Osteocyte (in vitro differentiated cells): ENCODE results near the gene ITIH5. TPM values are rescaled to one million over a fixed set of nuclear protein-coding genes. Genes with fewer than 3 reads are reported as not detected.

Source experiments
- DNase-seq: peaks from one replicate; pipeline ENCODE4 v3.0.0; 2021; ENCODE audit warnings: mixed read lengths; ENCODE audit not compliant: unreplicated experiment; ENCODE audit errors: extremely low spot score
- H3K27ac Mint-ChIP-seq: one replicate; pipeline ENCODE4 v1.8.0; 2021; ENCODE audit warnings: mild to moderate bottlenecking, mixed read lengths; ENCODE audit not compliant: unreplicated experiment
- H3K27me3 Mint-ChIP-seq: one replicate; pipeline ENCODE4 v1.8.0; 2021; ENCODE audit warnings: mixed read lengths; ENCODE audit not compliant: unreplicated experiment
- H3K36me3 Mint-ChIP-seq: one replicate; pipeline ENCODE4 v1.8.0; 2021; ENCODE audit warnings: mixed read lengths; ENCODE audit not compliant: unreplicated experiment
- H3K4me1 Mint-ChIP-seq: one replicate; pipeline ENCODE4 v1.8.0; 2021; ENCODE audit warnings: mixed read lengths; ENCODE audit not compliant: unreplicated experiment
- H3K4me3 Mint-ChIP-seq: one replicate; pipeline ENCODE4 v1.8.0; 2021; ENCODE audit warnings: mild to moderate bottlenecking, moderate library complexity, mixed read lengths; ENCODE audit not compliant: unreplicated experiment
- H3K9me3 Mint-ChIP-seq: one replicate; pipeline ENCODE4 v1.8.0; 2021; ENCODE audit warnings: mixed read lengths; ENCODE audit not compliant: unreplicated experiment
- total RNA-seq: library from RNA; stranded (reverse); gene quantifications from 2 replicates; pipeline ENCODE4 v1.2.1, GENCODE V29; 2021
- TF ChIP-seq, protein P1 (sequence below): fragments of 200-600 bp; sonication (generic); IDR thresholded peaks from 2 replicates; pipeline ENCODE4 v1.5.0; 2021; ENCODE audit warnings: antibody characterized with exemption, mild to moderate bottlenecking, moderate library complexity

Gene ITIH5
- total RNA-seq, 1 donor from 2014 or later: 0.35 TPM

DNA sequence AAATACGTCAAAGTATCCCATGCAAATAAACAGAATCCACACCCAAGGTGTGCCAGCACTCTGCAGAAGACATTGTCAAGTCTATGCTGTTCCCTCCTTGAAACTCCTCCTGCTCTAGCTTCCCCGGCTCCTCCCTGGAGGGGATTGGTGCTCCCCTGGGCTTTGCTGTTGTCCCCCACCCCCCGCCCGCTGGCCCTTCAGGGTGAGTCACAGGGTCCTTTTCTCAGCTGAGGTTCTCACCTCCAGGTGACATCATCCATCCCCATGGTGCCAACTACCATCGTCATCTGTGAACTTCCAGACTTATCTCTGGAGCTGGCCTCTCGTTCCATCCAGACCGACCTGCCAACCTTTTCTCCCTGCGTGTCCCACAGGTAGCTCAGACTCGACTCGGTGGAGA, 77.0 kb downstream of the ITIH5 start:
- no peak overlapping the region for H3K27ac Mint-ChIP-seq
- H3K36me3 Mint-ChIP-seq: no peaks in the 10 kb centered on the region
- DNase-seq: no peak
- no peaks in the 10 kb centered on the region for H3K4me1 Mint-ChIP-seq
- TF ChIP-seq, protein P1, sequence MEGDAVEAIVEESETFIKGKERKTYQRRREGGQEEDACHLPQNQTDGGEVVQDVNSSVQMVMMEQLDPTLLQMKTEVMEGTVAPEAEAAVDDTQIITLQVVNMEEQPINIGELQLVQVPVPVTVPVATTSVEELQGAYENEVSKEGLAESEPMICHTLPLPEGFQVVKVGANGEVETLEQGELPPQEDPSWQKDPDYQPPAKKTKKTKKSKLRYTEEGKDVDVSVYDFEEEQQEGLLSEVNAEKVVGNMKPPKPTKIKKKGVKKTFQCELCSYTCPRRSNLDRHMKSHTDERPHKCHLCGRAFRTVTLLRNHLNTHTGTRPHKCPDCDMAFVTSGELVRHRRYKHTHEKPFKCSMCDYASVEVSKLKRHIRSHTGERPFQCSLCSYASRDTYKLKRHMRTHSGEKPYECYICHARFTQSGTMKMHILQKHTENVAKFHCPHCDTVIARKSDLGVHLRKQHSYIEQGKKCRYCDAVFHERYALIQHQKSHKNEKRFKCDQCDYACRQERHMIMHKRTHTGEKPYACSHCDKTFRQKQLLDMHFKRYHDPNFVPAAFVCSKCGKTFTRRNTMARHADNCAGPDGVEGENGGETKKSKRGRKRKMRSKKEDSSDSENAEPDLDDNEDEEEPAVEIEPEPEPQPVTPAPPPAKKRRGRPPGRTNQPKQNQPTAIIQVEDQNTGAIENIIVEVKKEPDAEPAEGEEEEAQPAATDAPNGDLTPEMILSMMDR: no peak
- H3K27me3 Mint-ChIP-seq: no peaks in the 10 kb centered on the region
- H3K9me3 Mint-ChIP-seq: no peaks in the 10 kb centered on the region
- H3K4me3 Mint-ChIP-seq: no peak overlapping the region

DNA sequence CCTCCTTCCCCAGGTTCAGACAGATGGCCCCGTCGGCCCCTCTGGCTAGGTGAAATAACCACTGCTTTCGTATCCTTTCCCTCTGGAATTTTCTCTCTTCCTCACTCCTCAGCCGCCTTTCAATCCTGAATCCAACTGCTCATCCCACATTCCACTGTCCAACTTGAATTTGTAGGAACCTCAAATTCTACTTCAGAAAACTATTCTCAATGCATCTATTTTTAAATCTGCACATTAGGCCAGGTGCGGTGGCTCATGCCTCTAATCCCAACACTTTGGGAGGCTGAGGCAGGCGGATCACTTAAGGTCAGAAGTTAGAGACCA, 78.9 kb downstream of the ITIH5 start:
- no peaks in the 10 kb centered on the region for H3K4me1 Mint-ChIP-seq
- H3K9me3 Mint-ChIP-seq: no peaks in the 10 kb centered on the region
- no peaks in the 10 kb centered on the region for H3K36me3 Mint-ChIP-seq
- no peak for DNase-seq
- no peaks in the 10 kb centered on the region for H3K27me3 Mint-ChIP-seq
- TF ChIP-seq, protein P1: no peak
- H3K27ac Mint-ChIP-seq: no peak overlapping the region
- H3K4me3 Mint-ChIP-seq: no peak overlapping the region

DNA sequence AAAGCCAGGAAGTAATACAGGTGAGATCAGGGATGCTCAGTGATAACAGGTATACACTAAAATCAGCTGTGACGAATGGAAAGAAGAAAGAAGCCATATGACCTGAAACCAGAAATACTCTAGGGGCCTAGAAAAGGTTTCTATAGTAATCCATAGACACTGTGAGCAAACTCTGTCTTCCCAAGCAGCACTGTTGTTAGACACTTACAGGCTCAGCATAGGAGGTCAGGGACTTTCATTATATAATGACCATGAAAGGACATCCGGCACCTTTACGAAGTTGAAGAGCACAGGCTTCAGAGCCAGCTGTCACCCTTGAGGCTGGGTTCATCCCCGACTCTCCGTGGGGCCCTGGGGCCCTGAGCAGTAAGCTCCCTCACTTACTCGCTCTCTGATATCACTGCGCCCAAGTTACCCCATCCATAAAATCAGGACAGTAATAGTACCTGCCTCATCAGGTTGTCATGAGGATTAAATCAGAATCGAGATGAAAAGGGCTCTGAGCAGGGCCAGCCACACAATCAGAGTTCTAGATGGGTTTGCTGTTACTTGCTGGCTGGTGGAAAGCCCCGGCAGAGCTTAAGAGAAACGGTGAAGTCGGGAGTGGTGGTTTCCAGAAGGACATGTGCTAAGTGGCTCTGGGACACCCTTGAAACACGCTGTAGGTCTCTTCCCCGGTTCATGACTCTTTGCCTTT, 79.5 kb downstream of the ITIH5 start:
- no peaks in the 10 kb centered on the region for H3K27me3 Mint-ChIP-seq
- H3K36me3 Mint-ChIP-seq: no peaks in the 10 kb centered on the region
- TF ChIP-seq, protein P1: no peak
- no peak for DNase-seq
- H3K9me3 Mint-ChIP-seq: no peaks in the 10 kb centered on the region
- H3K4me1 Mint-ChIP-seq: no peaks in the 10 kb centered on the region
- H3K4me3 Mint-ChIP-seq: no peak overlapping the region
- H3K27ac Mint-ChIP-seq: no peak overlapping the region

- H3K4me1 Mint-ChIP-seq: no peaks in the 10 kb centered on the region
- TF ChIP-seq, protein P1: no peak
Measured at GRCh38 chr10:7585228-7585627, 81.5 kb downstream of the ITIH5 start.

DNA sequence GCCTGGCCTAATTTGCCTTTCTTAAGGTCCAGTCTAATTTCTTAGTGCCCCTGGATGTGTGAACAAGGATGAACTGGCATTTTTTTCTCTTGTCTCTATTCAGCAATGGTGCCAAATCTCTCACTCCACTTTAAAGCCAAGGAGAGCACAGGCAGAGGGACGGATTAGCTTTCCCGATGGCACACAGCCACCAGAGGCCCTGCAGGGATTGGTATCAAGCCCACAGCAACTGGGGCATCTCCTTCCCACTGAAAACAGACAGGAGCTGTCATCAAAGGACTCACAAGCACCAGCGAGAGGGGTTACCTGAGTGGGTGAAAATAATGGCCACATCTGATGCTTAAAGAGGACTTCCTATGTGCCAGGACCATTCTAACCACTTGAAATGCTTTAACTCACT, 83.1 kb downstream of the ITIH5 start:
- no peaks in the 10 kb centered on the region for H3K36me3 Mint-ChIP-seq
- no peak overlapping the region for H3K27ac Mint-ChIP-seq
- no peaks in the 10 kb centered on the region for H3K9me3 Mint-ChIP-seq
- no peak overlapping the region for H3K4me3 Mint-ChIP-seq
- H3K4me1 Mint-ChIP-seq: no peaks in the 10 kb centered on the region
- TF ChIP-seq, protein P1: no peak
- H3K27me3 Mint-ChIP-seq: no peaks in the 10 kb centered on the region
- no peak for DNase-seq

More at GRCh38 chr10:7585228-7585627, 81.5 kb downstream of the ITIH5 start:
- H3K27ac Mint-ChIP-seq: no peak overlapping the region
- DNase-seq: no peak
- H3K4me3 Mint-ChIP-seq: no peak overlapping the region
- H3K9me3 Mint-ChIP-seq: no peaks in the 10 kb centered on the region
- no peaks in the 10 kb centered on the region for H3K36me3 Mint-ChIP-seq
- H3K27me3 Mint-ChIP-seq: no peaks in the 10 kb centered on the region
